Common myeloid progenitor, CD34-positive (primary cell): ENCODE measurements around the gene FLNB.
A peak's percentile ranks its signal among the peaks of the same experiment; 100 is the strongest.

Experiments used
- CTCF ChIA-PET: fragments of 350-600 bp; sonication (Branson Sonifier 250); formaldehyde crosslinking; loops from one replicate; lab custom pipeline; 2021; ENCODE audit warnings: antibody characterized with exemption; lab: Charles Lee
- POLR2A ChIA-PET: fragments of 350-600 bp; sonication (Branson Sonifier 250); formaldehyde crosslinking; loops from one replicate; lab custom pipeline; 2021; ENCODE audit warnings: antibody characterized with exemption; lab: Charles Lee
- DNase-seq, 3 donors: peaks; one replicate each; pipeline versions ENCODE4 v3.0.0 to v3.0.0-alpha.2; 2013
- H3K27ac ChIP-seq, 2 experiments: 1 replicate in 1 of 2; 2 replicates in 1 of 2; pipeline ENCODE4 v1.7.0; 2013; ENCODE audit warnings: inconsistent platforms in 2 of 2, low read length in 2 of 2, mild to moderate bottlenecking in 2 of 2, low read depth in 1 of 2, moderate library complexity in 1 of 2; ENCODE audit not compliant: severe bottlenecking in 2 of 2, insufficient read depth in 1 of 2, poor library complexity in 1 of 2
- H3K27me3 ChIP-seq, 5 experiments: replicated peaks in 2 of 5; 1 replicate in 3 of 5; 2 replicates in 2 of 5; pipeline versions ENCODE4 v1.6.1 to v1.7.0; 2013; ENCODE audit warnings: low read length in 4 of 5, mild to moderate bottlenecking in 2 of 5, moderate library complexity in 2 of 5, inconsistent platforms in 1 of 5; ENCODE audit not compliant: insufficient read depth in 5 of 5, control insufficient read depth in 4 of 5
- H3K36me3 ChIP-seq, 4 experiments: 1 replicate in 2 of 4; 2 replicates in 2 of 4; pipeline versions ENCODE4 v1.6.1 to v1.7.0; 2013; ENCODE audit warnings: low read length in 3 of 4, control low read depth in 1 of 4, mild to moderate bottlenecking in 1 of 4; ENCODE audit not compliant: control insufficient read depth in 4 of 4, insufficient read depth in 4 of 4
- H3K4me1 ChIP-seq, 4 experiments: 1 replicate in 3 of 4; 2 replicates in 1 of 4; pipeline versions ENCODE4 v1.6.1 to v1.7.1; 2013; ENCODE audit warnings: low read length in 3 of 4, mild to moderate bottlenecking in 3 of 4, control low read depth in 1 of 4, inconsistent platforms in 1 of 4, moderate library complexity in 1 of 4; ENCODE audit not compliant: control insufficient read depth in 4 of 4, insufficient read depth in 4 of 4; ENCODE audit errors: control extremely low read depth in 1 of 4
- H3K4me3 ChIP-seq, 7 experiments: 1 replicate in 4 of 7; 2 replicates in 3 of 7; pipeline versions ENCODE4 v1.5.1 to v1.7.0; 2013; ENCODE audit warnings: mild to moderate bottlenecking in 7 of 7, low read length in 6 of 7, moderate library complexity in 6 of 7, inconsistent platforms in 2 of 7, low read depth in 2 of 7, control low read depth in 1 of 7; ENCODE audit not compliant: insufficient read depth in 4 of 7, control insufficient read depth in 1 of 7; ENCODE audit errors: extremely low read depth in 1 of 7
- H3K9me3 ChIP-seq, 5 experiments: 1 replicate in 4 of 5; 2 replicates in 1 of 5; pipeline versions ENCODE4 v1.6.1 to v1.7.1; 2013; ENCODE audit warnings: low read length in 4 of 5, mild to moderate bottlenecking in 2 of 5, inconsistent platforms in 1 of 5, low read depth in 1 of 5, moderate library complexity in 1 of 5; ENCODE audit not compliant: control insufficient read depth in 4 of 5, insufficient read depth in 2 of 5; ENCODE audit errors: control extremely low read depth in 1 of 5
- WGBS: methylation state at CpG from one replicate; pipeline ENCODE4 v1.1.5; 2013; ENCODE audit not compliant: insufficient coverage; 5-methylcytosine and 5-hydroxymethylcytosine counted together

The FLNB gene

GRCh38 chr3:58130591-58130990, 122.4 kb downstream of the FLNB start:
- 99% methylated on average over 11 of the region's 11 CpGs for WGBS
- no peak for DNase-seq
- Histone ChIP-seq H3K27ac (no peak overlapping the region), H3K4me1 (peaks cover 0 to 5% (median 2%) of the 10 kb centered on the region in 4 experiments), H3K9me3 (no peaks in the 10 kb centered on the region), H3K27me3 (no peaks in the 10 kb centered on the region), H3K36me3 (peaks cover 2 to 89% (median 39%) of the 10 kb centered on the region in 4 experiments), H3K4me3 (no peak overlapping the region)
- ChIA-PET CTCF (interaction anchor here (0.6 kb wide), 1 partner anchor 41 kb away, joined by 3 read pairs; no protein-coding TSS in a partner anchor), POLR2A (no interaction called here)

DNA sequence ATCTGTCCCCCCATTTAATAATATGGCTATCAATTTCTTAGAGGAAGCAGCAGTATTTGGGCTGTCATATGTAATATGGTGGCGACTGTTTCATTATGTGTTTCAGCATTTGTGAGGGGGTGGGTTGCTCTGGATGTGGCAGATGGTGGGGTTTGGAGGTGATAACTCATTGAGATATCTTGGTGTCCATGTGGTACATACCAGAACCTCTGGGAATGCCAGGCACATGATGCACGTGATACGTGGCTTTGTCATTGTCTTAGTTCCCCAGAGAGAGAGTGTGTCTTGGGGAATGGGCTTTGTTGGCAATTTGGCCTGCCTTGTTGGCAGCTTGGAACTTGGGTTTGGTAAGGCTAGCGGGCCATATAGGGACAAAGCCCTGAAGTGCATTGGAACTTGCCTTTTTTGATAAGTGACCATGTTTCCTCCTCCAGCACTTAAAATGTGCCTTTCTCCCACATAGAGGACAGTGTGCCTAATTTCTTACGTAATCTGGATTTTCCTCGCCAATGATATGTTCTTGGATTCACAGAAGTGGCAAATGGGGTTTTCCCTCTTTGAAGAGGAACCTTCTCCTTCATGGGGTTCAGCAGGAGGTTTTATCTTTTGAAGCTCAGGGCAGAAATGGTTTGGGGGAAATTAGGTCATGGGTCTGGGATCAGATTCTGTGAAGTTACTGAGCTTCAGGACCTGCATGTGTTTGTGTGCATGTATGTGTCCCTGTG, 123.0 kb downstream of the FLNB start:
- Histone ChIP-seq H3K36me3 (peaks cover under 1 to 89% (median 39%) of the 10 kb centered on the region in 4 experiments), H3K4me3 (no peak overlapping the region), H3K27me3 (no peaks in the 10 kb centered on the region), H3K9me3 (no peaks in the 10 kb centered on the region), H3K4me1 (peaks cover 0 to 5% (median 2%) of the 10 kb centered on the region in 4 experiments), H3K27ac (no peak overlapping the region)
- POLR2A ChIA-PET, result no interaction called here
- no peak for DNase-seq
- WGBS, result 100% methylated on average over 5 of the region's 6 CpGs
- CTCF ChIA-PET, result interaction anchor here (0.6 kb wide), 1 partner anchor 41 kb away, joined by 3 read pairs; no protein-coding TSS in a partner anchor

GRCh38 chr3:58132850-58133249, 124.6 kb downstream of the FLNB start:
- POLR2A ChIA-PET, result no interaction called here
- CTCF ChIA-PET, result interaction anchor here (0.6 to 1.1 kb wide), 7 partner anchors 8 to 170 kb away, joined by 3 to 4 read pairs (median 3); no protein-coding TSS in a partner anchor
- Histone ChIP-seq H3K27me3 (no peaks in the 10 kb centered on the region), H3K4me3 (no peak overlapping the region), H3K36me3 (peaks cover 5 to 89% (median 41%) of the 10 kb centered on the region in 4 experiments), H3K4me1 (peaks cover 0 to 5% (median 2%) of the 10 kb centered on the region in 4 experiments), H3K9me3 (no peaks in the 10 kb centered on the region), H3K27ac (no peak overlapping the region)
- WGBS, result 100% methylated on average over 3 of the region's 4 CpGs
- no peak for DNase-seq

DNA sequence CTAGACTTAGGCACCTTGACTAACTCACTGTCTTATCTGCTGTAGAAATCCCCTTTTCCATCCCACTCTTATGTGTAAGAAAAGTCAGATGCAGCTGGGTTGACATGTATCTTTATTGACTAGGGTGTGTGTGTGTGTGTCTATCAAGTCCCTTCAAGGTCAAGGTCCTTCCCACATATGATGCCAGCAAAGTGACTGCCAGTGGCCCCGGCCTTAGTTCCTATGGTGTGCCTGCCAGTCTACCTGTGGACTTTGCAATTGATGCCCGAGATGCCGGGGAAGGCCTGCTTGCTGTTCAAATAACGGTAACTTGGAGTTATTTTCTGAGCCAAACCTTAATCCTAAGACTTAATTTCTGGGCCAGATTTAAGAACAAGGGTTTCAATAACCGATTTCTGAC, 126.2 kb downstream of the FLNB start:
- H3K4me1 ChIP-seq, result no peaks in the 10 kb centered on the region
- ChIA-PET CTCF (interaction anchor here (0.6 to 1.1 kb wide), 3 partner anchors 13 to 126 kb away, joined by 3 to 4 read pairs (median 3); partner anchors contain the start of gene FLNB), POLR2A (no interaction called here)
- no peaks in the 10 kb centered on the region for H3K27me3 ChIP-seq
- DNase-seq, result no peak
- H3K36me3 ChIP-seq, result peaks cover 15 to 96% (median 49%) of the 10 kb centered on the region in 4 experiments
- H3K4me3 ChIP-seq, result no peak overlapping the region
- 96% methylated on average over 5 of the region's 5 CpGs for whole genome bisulfite sequencing
- no peak overlapping the region for H3K27ac ChIP-seq
- H3K9me3 ChIP-seq, result no peaks in the 10 kb centered on the region

- H3K4me1 ChIP-seq, result no peaks in the 10 kb centered on the region
- WGBS, result 96% methylated on average over 12 of the region's 14 CpGs
- H3K9me3 ChIP-seq, result no peaks in the 10 kb centered on the region
- H3K27me3 ChIP-seq, result no peaks in the 10 kb centered on the region
- H3K36me3 ChIP-seq, result peaks cover 15 to 93% (median 48%) of the 10 kb centered on the region in 4 experiments
- H3K4me3 ChIP-seq, result no peak overlapping the region
- DNase-seq, result peak in 2 of 3 donors; percentile 8 to 15
- CTCF ChIA-PET, result interaction anchor here (0.9 to 1.3 kb wide), 5 partner anchors 23 to 117 kb away, joined by 3 to 5 read pairs (median 3); no protein-coding TSS in a partner anchor
- no peak overlapping the region for H3K27ac ChIP-seq
- POLR2A ChIA-PET, result interaction anchor here (0.7 kb wide), 1 partner anchor 146 kb away, joined by 4 read pairs; no protein-coding TSS in a partner anchor
Measured at GRCh38 chr3:58135712-58136543, 127.7 kb downstream of the FLNB start.

- no peak overlapping the region for H3K4me3 ChIP-seq
- no peak overlapping the region for H3K27ac ChIP-seq
- WGBS, result 100% methylated on average over 3 of the region's 4 CpGs
- ChIA-PET POLR2A (no interaction called here), CTCF (interaction anchor here (0.8 kb wide), 1 partner anchor 135 kb away, joined by 3 read pairs; no protein-coding TSS in a partner anchor)
- H3K27me3 ChIP-seq, result no peaks in the 10 kb centered on the region
- H3K36me3 ChIP-seq, result peaks cover 15 to 93% (median 55%) of the 10 kb centered on the region in 4 experiments
- no peaks in the 10 kb centered on the region for H3K9me3 ChIP-seq
- no peak for DNase-seq
- no peaks in the 10 kb centered on the region for H3K4me1 ChIP-seq
Measured at GRCh38 chr3:58137306-58137705, 129.1 kb downstream of the FLNB start.
